Stimulated activated CD4-positive, alpha-beta T cell treated with anti-CD3 and anti-CD28 coated beads, Interleukin-15, amount 100 ng/mL, for 1 hour (primary cell): ENCODE data around the gene TBXAS1.
"Not testable (repeated sequence)": the region's sequence is repeated elsewhere in the genome, so short reads cannot be mapped to it uniquely, and the experiment has no call there.

Experiments
- DNase-seq, 2 donors: peaks; one replicate each; pipeline ENCODE4 v3.0.0-alpha.2; 2020; ENCODE audit warnings: low read depth in 1 of 2, low spot score in 1 of 2

TBXAS1 gene

GRCh38 chr7:139825666-139826290 lies 3.3 kb upstream of the TBXAS1 start:
- no peak for DNase-seq

GRCh38 chr7:139827042-139827441 lies 2.0 kb upstream of the TBXAS1 start:
- no peak for DNase-seq

- DNase-seq = no peak
These were observed 618 bp upstream of the TBXAS1 start for GRCh38 chr7:139828446-139828845.

GRCh38 chr7:139829775-139830117 lies 682 bp downstream of the TBXAS1 start:
- no peak for DNase-seq

- DNase-seq = no peak
These were observed 1.2 kb downstream of the TBXAS1 start for GRCh38 chr7:139830292-139830691.

- DNase-seq = no peak
These were observed 1.9 kb downstream of the TBXAS1 start for GRCh38 chr7:139830782-139831501.

- DNase-seq = not testable (repeated sequence)
These were observed 6.8 kb downstream of the TBXAS1 start for GRCh38 chr7:139835848-139836247.

GRCh38 chr7:139837291-139837690 lies 8.2 kb downstream of the TBXAS1 start:
- not testable (repeated sequence) for DNase-seq

GRCh38 chr7:139838276-139838675 lies 9.2 kb downstream of the TBXAS1 start:
- DNase-seq = no peak

GRCh38 chr7:139838876-139839275 lies 9.8 kb downstream of the TBXAS1 start:
- no peak for DNase-seq

- no peak for DNase-seq
These were observed 11.7 kb downstream of the TBXAS1 start for GRCh38 chr7:139840776-139841175.

- no peak for DNase-seq
These were observed 13.5 kb downstream of the TBXAS1 start for GRCh38 chr7:139842401-139843210.

GRCh38 chr7:139843211-139843537 lies 14.1 kb downstream of the TBXAS1 start:
- not testable (repeated sequence) for DNase-seq

GRCh38 chr7:139844779-139845442 lies 15.8 kb downstream of the TBXAS1 start:
- DNase-seq = no peak

- no peak for DNase-seq
These were observed 16.4 kb downstream of the TBXAS1 start for GRCh38 chr7:139845443-139845805.

- no peak for DNase-seq
These were observed 17.2 kb downstream of the TBXAS1 start for GRCh38 chr7:139846297-139846696.

GRCh38 chr7:139848274-139848673 lies 19.2 kb downstream of the TBXAS1 start:
- no peak for DNase-seq

- DNase-seq = no peak
These were observed 21.8 kb downstream of the TBXAS1 start for GRCh38 chr7:139850906-139851305.

- DNase-seq = no peak
These were observed 22.9 kb downstream of the TBXAS1 start for GRCh38 chr7:139851770-139852481.

- DNase-seq = no peak
These were observed 23.4 kb downstream of the TBXAS1 start for GRCh38 chr7:139852482-139852845.

GRCh38 chr7:139853506-139854123 lies 24.6 kb downstream of the TBXAS1 start:
- DNase-seq = no peak
